ENCODE data around the gene NF2. TPM values are rescaled to one million over a fixed set of nuclear protein-coding genes. Genes with fewer than 3 reads are reported as not detected.

NF2 gene
- total and polyA plus RNA-seq, 8 donors = 6.5 to 33.7 (median 19.3) TPM

DNA sequence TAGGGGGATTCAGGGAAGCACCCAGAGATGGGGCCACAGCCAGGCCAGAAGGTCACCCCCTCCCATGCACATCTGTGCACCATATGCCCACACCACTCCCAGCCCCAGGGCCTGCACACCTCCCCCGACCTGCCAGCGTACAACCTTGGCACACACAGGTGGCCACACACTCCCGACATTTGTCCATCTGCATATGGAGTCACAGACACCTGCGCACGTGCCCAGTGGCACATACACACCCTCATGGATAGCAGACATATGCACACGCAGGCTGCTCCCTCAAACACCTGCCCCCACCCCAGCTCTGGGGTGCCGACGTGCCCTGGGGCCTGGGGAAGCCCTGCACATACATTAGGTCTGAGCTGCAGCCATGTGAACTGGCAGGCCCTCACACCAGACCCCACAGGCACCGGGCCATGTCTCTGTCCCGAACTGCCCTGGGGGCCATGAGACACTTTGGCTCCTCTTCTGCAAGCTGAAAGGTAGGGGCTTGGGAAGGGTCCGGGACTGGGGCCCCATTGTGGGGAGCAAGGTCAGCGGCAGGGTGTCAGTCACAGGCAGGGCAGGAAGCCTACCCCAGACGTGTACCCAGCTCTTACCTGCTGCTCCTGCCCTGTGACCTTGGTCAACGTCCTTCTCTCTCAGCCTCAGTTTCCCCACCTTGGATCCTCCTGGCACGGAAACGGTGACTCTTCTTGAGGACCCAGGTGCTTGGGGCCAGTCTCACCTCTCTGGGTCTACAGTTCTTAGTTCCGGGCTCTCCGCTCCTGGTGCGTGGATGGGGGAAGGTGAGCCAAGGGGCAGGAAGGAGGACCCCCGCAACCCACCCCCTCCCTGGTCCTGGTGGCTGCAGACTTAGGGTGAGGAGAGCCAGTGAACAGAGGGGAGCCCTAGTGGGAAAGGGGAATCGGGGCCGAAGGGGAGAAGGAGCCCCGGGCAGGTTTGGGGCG is 115.8 kb downstream of the NF2 start:
- TF ChIP-seq, protein P1, sequence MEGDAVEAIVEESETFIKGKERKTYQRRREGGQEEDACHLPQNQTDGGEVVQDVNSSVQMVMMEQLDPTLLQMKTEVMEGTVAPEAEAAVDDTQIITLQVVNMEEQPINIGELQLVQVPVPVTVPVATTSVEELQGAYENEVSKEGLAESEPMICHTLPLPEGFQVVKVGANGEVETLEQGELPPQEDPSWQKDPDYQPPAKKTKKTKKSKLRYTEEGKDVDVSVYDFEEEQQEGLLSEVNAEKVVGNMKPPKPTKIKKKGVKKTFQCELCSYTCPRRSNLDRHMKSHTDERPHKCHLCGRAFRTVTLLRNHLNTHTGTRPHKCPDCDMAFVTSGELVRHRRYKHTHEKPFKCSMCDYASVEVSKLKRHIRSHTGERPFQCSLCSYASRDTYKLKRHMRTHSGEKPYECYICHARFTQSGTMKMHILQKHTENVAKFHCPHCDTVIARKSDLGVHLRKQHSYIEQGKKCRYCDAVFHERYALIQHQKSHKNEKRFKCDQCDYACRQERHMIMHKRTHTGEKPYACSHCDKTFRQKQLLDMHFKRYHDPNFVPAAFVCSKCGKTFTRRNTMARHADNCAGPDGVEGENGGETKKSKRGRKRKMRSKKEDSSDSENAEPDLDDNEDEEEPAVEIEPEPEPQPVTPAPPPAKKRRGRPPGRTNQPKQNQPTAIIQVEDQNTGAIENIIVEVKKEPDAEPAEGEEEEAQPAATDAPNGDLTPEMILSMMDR (IDR thresholded peaks at IDR 0.05) = no peak
- FAIRE-seq = no peak
- no peak overlapping the region for H3K4me3 ChIP-seq
- H3K4me1 ChIP-seq = peaks cover 0 to 6% (median 0%) of the 10 kb centered on the region in 3 donors
- H3K27me3 ChIP-seq = peaks cover 0 to 5% (median 2%) of the 10 kb centered on the region in 4 donors
- no peak overlapping the region for H3K27ac ChIP-seq
- ATAC-seq = no peak
- 39 to 47% methylated on average over 20 to 24 of the region's 24 CpGs for WGBS, 2 donors
- no peak for DNase-seq
- intact Hi-C loops (cut with DNase I) = no loop called here
- H3K9me3 ChIP-seq = no peaks in the 10 kb centered on the region
- no peaks in the 10 kb centered on the region for H3K36me3 ChIP-seq

- DNase-seq (no peak), FAIRE-seq (no peak), ATAC-seq (peak in 1 of 4 donors; percentile 20)
- Histone ChIP-seq H3K27ac (no peak within 1 kb of the TSS), H3K9me3 (no peaks in the 10 kb centered on the region), H3K27me3 (peaks cover 0 to 5% (median 2%) of the 10 kb centered on the region in 4 donors), H3K36me3 (no peaks in the 10 kb centered on the region), H3K4me1 (peaks cover 0 to 6% (median 0%) of the 10 kb centered on the region in 3 donors), H3K4me3 (peak within 1 kb of the TSS in 2 of 4 donors; percentile 6 to 35)
- intact Hi-C loops (cut with DNase I) = no loop called here
- TF ChIP-seq, protein P1 (IDR thresholded peaks at IDR 0.05) = no peak
- 1 to 2% methylated on average over 38 to 114 of the region's 115 CpGs for WGBS, 2 donors
These were observed 116.6 kb downstream of the NF2 start, which contains the start of gene CABP7 for GRCh38 chr22:29719899-29720645. Gene CABP7 (plus strand): TSS chr22:29720003. CDS start chr22:29720425, 422 bp downstream.

GRCh38 chr22:29720811-29721323 is 117.4 kb downstream of the NF2 start:
- intact Hi-C loops (cut with DNase I) = no loop called here
- Histone ChIP-seq H3K4me3 (peak overlapping the region in 2 of 4 donors; percentile 6 to 35), H3K27ac (no peak overlapping the region), H3K9me3 (no peaks in the 10 kb centered on the region), H3K27me3 (peaks cover 0 to 5% (median 2%) of the 10 kb centered on the region in 4 donors), H3K36me3 (no peaks in the 10 kb centered on the region), H3K4me1 (peaks cover 0 to 6% (median 0%) of the 10 kb centered on the region in 3 donors)
- no peak for FAIRE-seq
- WGBS, 2 donors = 9 to 10% methylated on average over 31 to 53 of the region's 53 CpGs
- TF ChIP-seq, protein P1 (IDR thresholded peaks at IDR 0.05) = no peak
- DNase-seq = no peak
- ATAC-seq = no peak

GRCh38 chr22:29722151-29722550 is 118.7 kb downstream of the NF2 start:
- 78 to 79% methylated on average over 7 of the region's 7 CpGs for WGBS, 2 donors
- DNase-seq (no peak), ATAC-seq (no peak), FAIRE-seq (no peak)
- Histone ChIP-seq H3K27me3 (peaks cover 0 to 5% (median 2%) of the 10 kb centered on the region in 4 donors), H3K36me3 (no peaks in the 10 kb centered on the region), H3K4me1 (peaks cover 0 to 6% (median 0%) of the 10 kb centered on the region in 3 donors), H3K9me3 (no peaks in the 10 kb centered on the region), H3K27ac (no peak overlapping the region), H3K4me3 (no peak overlapping the region)
- intact Hi-C loops (cut with DNase I) = no loop called here
- TF ChIP-seq, protein P1 (IDR thresholded peaks at IDR 0.05) = no peak
